Small intestine (tissue), 7 donors: ENCODE measurements around the gene LIPC. TPM values are rescaled to one million over a fixed set of nuclear protein-coding genes. Genes with fewer than 3 reads are reported as not detected.
A peak's percentile ranks its signal among the peaks of the same experiment; 100 is the strongest.

Experiments
- DNase-seq, 2 donors: peaks; one replicate each; pipeline versions ENCODE4 v3.0.0 to v3.0.0-alpha.2; 2013
- FAIRE-seq: peaks from 2 replicates; lab custom pipeline; 2012; peaks lifted over from hg19 to GRCh38; lab: Jason Lieb, UNC
- H3K27ac ChIP-seq, 3 donors: one replicate each; pipeline ENCODE4 v1.5.1; 2013; ENCODE audit warnings: low read length in 2 of 3, mild to moderate bottlenecking in 2 of 3, control low read depth in 1 of 3, inconsistent platforms in 1 of 3, low read depth in 1 of 3, moderate library complexity in 1 of 3
- H3K27me3 ChIP-seq, 3 donors: one replicate each; pipeline ENCODE4 v1.6.1; 2013; ENCODE audit warnings: low read length in 3 of 3, inconsistent platforms in 1 of 3; ENCODE audit not compliant: control insufficient read depth in 3 of 3, insufficient read depth in 3 of 3
- H3K36me3 ChIP-seq, 3 donors: one replicate each; pipeline ENCODE4 v1.6.1; 2013; ENCODE audit warnings: low read length in 3 of 3, inconsistent platforms in 1 of 3, low read depth in 1 of 3, mild to moderate bottlenecking in 1 of 3, moderate library complexity in 1 of 3; ENCODE audit not compliant: control insufficient read depth in 3 of 3, insufficient read depth in 2 of 3
- H3K4me1 ChIP-seq, 3 donors: one replicate each; pipeline ENCODE4 v1.6.1; 2013; ENCODE audit warnings: low read length in 2 of 3, inconsistent platforms in 1 of 3, low read depth in 1 of 3, mild to moderate bottlenecking in 1 of 3, moderate library complexity in 1 of 3; ENCODE audit not compliant: control insufficient read depth in 3 of 3, insufficient read depth in 2 of 3
- H3K4me3 ChIP-seq, 3 donors: one replicate each; pipeline ENCODE4 v1.5.1; 2013; ENCODE audit warnings: low read length in 3 of 3, control low read depth in 1 of 3, inconsistent platforms in 1 of 3, low read depth in 1 of 3, mild to moderate bottlenecking in 1 of 3, moderate library complexity in 1 of 3
- H3K9me3 ChIP-seq, 2 donors: one replicate each; pipeline ENCODE4 v1.6.1; 2013; ENCODE audit warnings: low read depth in 1 of 2, low read length in 1 of 2; ENCODE audit not compliant: control insufficient read depth in 2 of 2, insufficient read depth in 1 of 2
- WGBS, 3 donors: extraction: QIAGEN DNeasy Blood & Tissue Kit; methylation state at CpG; one replicate each; pipeline ENCODE4 v1.1.7; 2013; 5-methylcytosine and 5-hydroxymethylcytosine counted together
- polyA plus RNA-seq, 4 donors: library from polyadenylated mRNA; stranded (reverse) in 3 of 4; unstranded in 1 of 4; fragments of 200-250 nt in 3 of 4; fragments of 120-200 nt in 1 of 4; gene quantifications; one replicate each; pipeline versions ENCODE4 v1.2.1 to v1.2.3, GENCODE V29; 2013
- donor health status: healthy with polysubstance abuse.
- donor health status: control.
- donor health status: control.
- donor health status: Bipolar disorder and iron deficiency.
- donor health status: healthy.

Gene LIPC
- polyA plus RNA-seq, 4 donors: 0.07 to 2.0 (median 1.2) TPM

- DNase-seq (peak in 1 of 2 donors; percentile 79), FAIRE-seq (no peak)
- WGBS, 3 donors: 59 to 65% (median 65%) methylated on average over 10 of the region's 10 CpGs
- no peaks in the 10 kb centered on the region for H3K9me3 ChIP-seq
- no peaks in the 10 kb centered on the region for H3K27me3 ChIP-seq
- no peak overlapping the region for H3K4me3 ChIP-seq
- peak overlapping the region in 2 of 3 donors; percentile 68 to 76 for H3K27ac ChIP-seq
- H3K4me1 ChIP-seq: peaks cover 2 to 14% (median 11%) of the 10 kb centered on the region in 3 donors
- H3K36me3 ChIP-seq: no peaks in the 10 kb centered on the region
These were observed 15.7 kb downstream of the LIPC start for GRCh38 chr15:58447271-58448010.

- Histone ChIP-seq H3K27me3 (no peaks in the 10 kb centered on the region), H3K4me1 (peaks cover 0 to 12% (median 7%) of the 10 kb centered on the region in 3 donors), H3K27ac (peak overlapping the region in 2 of 3 donors; percentile 68 to 76), H3K9me3 (no peaks in the 10 kb centered on the region), H3K36me3 (no peaks in the 10 kb centered on the region), H3K4me3 (no peak overlapping the region)
- FAIRE-seq (no peak), DNase-seq (peak in 1 of 2 donors; percentile 82)
- WGBS, 3 donors: 28 to 69% (median 56%) methylated on average over 5 of the region's 5 CpGs
These were observed 16.5 kb downstream of the LIPC start for GRCh38 chr15:58448331-58448730.

- Histone ChIP-seq H3K36me3 (no peaks in the 10 kb centered on the region), H3K9me3 (no peaks in the 10 kb centered on the region), H3K27ac (no peak overlapping the region), H3K27me3 (no peaks in the 10 kb centered on the region), H3K4me3 (no peak overlapping the region), H3K4me1 (peaks cover 0 to 11% (median 7%) of the 10 kb centered on the region in 3 donors)
- FAIRE-seq (no peak), DNase-seq (no peak)
- 70 to 88% (median 73%) methylated on average over 9 to 10 of the region's 10 CpGs for WGBS, 3 donors
These were observed 17.1 kb downstream of the LIPC start for GRCh38 chr15:58448906-58449305.

GRCh38 chr15:58451826-58452225, 20.0 kb downstream of the LIPC start:
- Histone ChIP-seq H3K27ac (no peak overlapping the region), H3K36me3 (no peaks in the 10 kb centered on the region), H3K9me3 (no peaks in the 10 kb centered on the region), H3K4me3 (no peak overlapping the region), H3K27me3 (no peaks in the 10 kb centered on the region), H3K4me1 (peaks cover 0 to 10% (median 7%) of the 10 kb centered on the region in 3 donors)
- DNase-seq (no peak), FAIRE-seq (no peak)
- WGBS, 3 donors: 79 to 92% (median 84%) methylated on average over 6 of the region's 6 CpGs

- 73 to 90% (median 85%) methylated on average over 4 of the region's 4 CpGs for WGBS, 3 donors
- Histone ChIP-seq H3K4me3 (no peak overlapping the region), H3K9me3 (no peaks in the 10 kb centered on the region), H3K4me1 (peaks cover 2 to 12% (median 7%) of the 10 kb centered on the region in 3 donors), H3K27ac (no peak overlapping the region), H3K36me3 (no peaks in the 10 kb centered on the region), H3K27me3 (no peaks in the 10 kb centered on the region)
- FAIRE-seq: no peak
- no peak for DNase-seq
These were observed 21.0 kb downstream of the LIPC start for GRCh38 chr15:58452775-58453174.

GRCh38 chr15:58453931-58454793, 22.4 kb downstream of the LIPC start:
- 62 to 76% (median 67%) methylated on average over 5 of the region's 5 CpGs for WGBS, 3 donors
- Histone ChIP-seq H3K36me3 (no peaks in the 10 kb centered on the region), H3K27ac (no peak overlapping the region), H3K27me3 (no peaks in the 10 kb centered on the region), H3K4me1 (peaks cover 0 to 11% (median 2%) of the 10 kb centered on the region in 3 donors), H3K4me3 (no peak overlapping the region), H3K9me3 (no peaks in the 10 kb centered on the region)
- no peak for FAIRE-seq
- DNase-seq: no peak

- WGBS, 3 donors: 89 to 98% (median 93%) methylated on average over 3 of the region's 3 CpGs
- Histone ChIP-seq H3K9me3 (no peaks in the 10 kb centered on the region), H3K36me3 (no peaks in the 10 kb centered on the region), H3K4me3 (no peak overlapping the region), H3K4me1 (peaks cover 3 to 18% (median 9%) of the 10 kb centered on the region in 3 donors), H3K27me3 (no peaks in the 10 kb centered on the region), H3K27ac (no peak overlapping the region)
- no peak for FAIRE-seq
- no peak for DNase-seq
These were observed 23.2 kb downstream of the LIPC start for GRCh38 chr15:58454950-58455401.

GRCh38 chr15:58457466-58457965, 25.7 kb downstream of the LIPC start:
- H3K27ac ChIP-seq: peak overlapping the region in 2 of 3 donors; percentile 27 to 33
- no peak for FAIRE-seq
- H3K9me3 ChIP-seq: no peaks in the 10 kb centered on the region
- 60 to 64% (median 61%) methylated on average over 7 of the region's 7 CpGs for WGBS, 3 donors
- H3K4me1 ChIP-seq: peaks cover 3 to 26% (median 9%) of the 10 kb centered on the region in 3 donors
- H3K27me3 ChIP-seq: no peaks in the 10 kb centered on the region
- no peak for DNase-seq
- H3K4me3 ChIP-seq: no peak overlapping the region
- H3K36me3 ChIP-seq: no peaks in the 10 kb centered on the region
